Measurements from ENCODE around the gene CLDN18.

DNA sequence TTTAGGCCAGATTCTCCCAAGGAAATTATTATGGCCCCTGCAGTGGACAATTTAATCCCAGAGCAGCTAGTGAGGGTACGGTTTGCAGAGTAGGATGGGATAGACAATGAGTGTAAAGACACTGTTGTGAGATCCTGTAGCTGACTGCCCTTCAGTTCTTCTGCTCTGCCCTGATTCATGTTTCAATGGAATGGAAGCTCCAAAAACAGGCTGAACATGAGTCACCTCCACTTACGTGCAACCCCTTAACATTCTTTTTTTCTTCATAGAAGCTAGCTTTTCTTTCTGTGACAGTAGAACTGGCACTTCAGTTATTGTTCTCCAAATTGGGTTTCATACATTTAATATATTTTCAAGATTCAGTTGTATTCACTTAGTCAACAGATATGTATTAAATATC lies 32.1 kb downstream of the CLDN18 start:
- no peak for TF ChIP-seq TARDBP (IDR thresholded peaks at IDR 0.05)
- no peak for TF ChIP-seq ELF4 (IDR thresholded peaks at IDR 0.05)
- TF ChIP-seq ZNF384 (IDR thresholded peaks at IDR 0.05), result no peak
- TF ChIP-seq LEF1 (IDR thresholded peaks at IDR 0.05; ENCODE audit: borderline replicate concordance), result no peak
- TF ChIP-seq FOXK2 (IDR thresholded peaks at IDR 0.05), result no peak
- TF ChIP-seq NFRKB (IDR thresholded peaks at IDR 0.05), result no peak
